Mesendoderm (in vitro differentiated cells): ENCODE results near the gene PADI4. TPM values are rescaled to one million over a fixed set of nuclear protein-coding genes. Genes with fewer than 3 reads are reported as not detected.

Experiments used
- DNase-seq: peaks from one replicate; pipeline ENCODE4 v3.0.0; 2013
- H2AK5ac ChIP-seq: 2 replicates; pipeline ENCODE4 v1.6.1; 2013; ENCODE audit warnings: low read length, inconsistent platforms
- H2BK120ac ChIP-seq: 2 replicates; pipeline ENCODE4 v1.6.1; 2013; ENCODE audit warnings: low read depth, mild to moderate bottlenecking, low read length, moderate library complexity, mixed read lengths
- H2BK15ac ChIP-seq: replicated peaks from 2 replicates; pipeline ENCODE4 v1.6.1; 2013; ENCODE audit warnings: low read depth, mild to moderate bottlenecking, moderate library complexity
- H2BK5ac ChIP-seq: 2 replicates; pipeline ENCODE4 v1.6.1; 2013; ENCODE audit warnings: low read length, inconsistent platforms
- H3K18ac ChIP-seq: 2 replicates; pipeline ENCODE4 v1.6.1; 2013; ENCODE audit warnings: mild to moderate bottlenecking, low read length, mixed read lengths
- H3K23ac ChIP-seq: one replicate; pipeline ENCODE4 v1.6.1; 2013; ENCODE audit warnings: low read length
- H3K27ac ChIP-seq: 2 replicates; pipeline ENCODE4 v1.5.1; 2013; ENCODE audit warnings: low read depth, mild to moderate bottlenecking, inconsistent platforms, low read length, moderate library complexity
- H3K27me3 ChIP-seq: 2 replicates; pipeline ENCODE4 v1.6.1; 2013; ENCODE audit warnings: low read length, control low read depth, mild to moderate bottlenecking, inconsistent platforms; ENCODE audit not compliant: insufficient read depth, poor library complexity
- H3K36me3 ChIP-seq: 2 replicates; pipeline ENCODE4 v1.6.1; 2013; ENCODE audit warnings: low read length, inconsistent platforms; ENCODE audit not compliant: control insufficient read depth, insufficient read depth
- H3K4ac ChIP-seq: one replicate; pipeline ENCODE4 v1.6.1; 2013; ENCODE audit warnings: low read depth, mild to moderate bottlenecking, low read length, moderate library complexity
- H3K4me1 ChIP-seq: 2 replicates; pipeline ENCODE4 v1.6.1; 2013; ENCODE audit warnings: low read depth, low read length, inconsistent platforms; ENCODE audit not compliant: control insufficient read depth
- H3K4me2 ChIP-seq: 2 replicates; pipeline ENCODE4 v1.6.1; 2013; ENCODE audit warnings: low read length
- H3K4me3 ChIP-seq: 2 replicates; pipeline ENCODE4 v1.5.1; 2013; ENCODE audit warnings: mild to moderate bottlenecking, low read length
- H3K56ac ChIP-seq: one replicate; pipeline ENCODE4 v1.6.1; 2013; ENCODE audit warnings: low read length
- H3K79me1 ChIP-seq: 2 replicates; pipeline ENCODE4 v1.6.1; 2013; ENCODE audit warnings: low read length, inconsistent platforms
- H3K79me2 ChIP-seq: 2 replicates; pipeline ENCODE4 v1.6.1; 2013; ENCODE audit warnings: mild to moderate bottlenecking, low read length; ENCODE audit not compliant: control insufficient read depth, insufficient read depth
- H3K9ac ChIP-seq: 2 replicates; pipeline ENCODE4 v1.6.1; 2013; ENCODE audit warnings: low read length, inconsistent platforms
- H4K5ac ChIP-seq: one replicate; pipeline ENCODE4 v1.6.1; 2013; ENCODE audit warnings: low read length
- H4K8ac ChIP-seq: one replicate; pipeline ENCODE4 v1.6.1; 2013; ENCODE audit warnings: low read depth, mild to moderate bottlenecking, control low read depth, low read length, moderate library complexity
- WGBS: extraction: QIAGEN DNeasy Blood & Tissue Kit; methylation state at CpG from one replicate; pipeline ENCODE4 v1.1.7; 2013; ENCODE audit warnings: low lambda C conversion rate, missing lambda C conversion rate; ENCODE audit not compliant: insufficient coverage; ENCODE audit errors: extremely low coverage; 5-methylcytosine and 5-hydroxymethylcytosine counted together
- polyA plus RNA-seq, 2 experiments: library from polyadenylated mRNA; stranded (reverse); fragments of 200-250 nt; gene quantifications; one replicate each; pipeline ENCODE4 v1.2.3, GENCODE V29; 2013

Gene PADI4
- polyA plus RNA-seq (2013, experiment 1 of 2), result 0.13 TPM
- polyA plus RNA-seq (2013, experiment 2 of 2), result 0.07 TPM

GRCh38 chr1:17307946-17308345 lies at the start of gene PADI4:
PADI4 (plus strand) TSS chr1:17308197; CDS start chr1:17308223, 26 bp downstream.
- no peak within 1 kb of the TSS for H3K23ac ChIP-seq

GRCh38 chr1:17258758-17259130 lies 49.3 kb upstream of the PADI4 start:
- Histone ChIP-seq H3K4me1 (no peaks in the 10 kb centered on the region), H2BK5ac (no peak overlapping the region), H3K27me3 (no peaks in the 10 kb centered on the region), H3K56ac (no peak overlapping the region), H3K4me2 (no peak overlapping the region), H2BK15ac (no peak overlapping the region), H3K9ac (no peak overlapping the region), H3K79me2 (no peaks in the 10 kb centered on the region), H4K8ac (no peak overlapping the region), H3K4me3 (no peak overlapping the region), H2AK5ac (no peak overlapping the region), H3K36me3 (no peaks in the 10 kb centered on the region), H3K23ac (no peak overlapping the region), H2BK120ac (no peak overlapping the region), H3K4ac (no peak overlapping the region), H4K5ac (no peak overlapping the region), H3K18ac (no peak overlapping the region), H3K27ac (no peak overlapping the region), H3K79me1 (no peaks in the 10 kb centered on the region)
- no peak for DNase-seq
- no CpG with 5 or more reads among the region's 6 CpGs for WGBS

More at GRCh38 chr1:17307946-17308345, at the start of gene PADI4:
- Histone ChIP-seq H4K8ac (no peak within 1 kb of the TSS), H3K79me1 (no peaks in the 10 kb centered on the region), H4K5ac (no peak within 1 kb of the TSS), H3K27ac (no peak within 1 kb of the TSS), H3K18ac (no peak within 1 kb of the TSS), H2BK15ac (no peak within 1 kb of the TSS), H3K4me2 (no peak within 1 kb of the TSS), H3K4ac (no peak within 1 kb of the TSS), H3K9ac (no peak within 1 kb of the TSS), H3K79me2 (no peaks in the 10 kb centered on the region), H2BK5ac (no peak within 1 kb of the TSS), H3K56ac (no peak within 1 kb of the TSS), H3K27me3 (no peaks in the 10 kb centered on the region), H3K36me3 (no peaks in the 10 kb centered on the region), H2AK5ac (no peak within 1 kb of the TSS), H2BK120ac (no peak within 1 kb of the TSS), H3K4me3 (no peak within 1 kb of the TSS), H3K4me1 (peaks cover 4% of the 10 kb centered on the region)
- no peak for DNase-seq
- WGBS, result no CpG with 5 or more reads among the region's 8 CpGs

- Histone ChIP-seq H3K4me1 (no peaks in the 10 kb centered on the region), H3K56ac (no peak overlapping the region), H3K36me3 (no peaks in the 10 kb centered on the region), H3K79me1 (no peaks in the 10 kb centered on the region), H2BK120ac (no peak overlapping the region), H2BK15ac (no peak overlapping the region), H2BK5ac (no peak overlapping the region), H4K5ac (no peak overlapping the region), H3K4me3 (no peak overlapping the region), H3K9ac (no peak overlapping the region), H3K4me2 (no peak overlapping the region), H3K27me3 (no peaks in the 10 kb centered on the region), H3K79me2 (no peaks in the 10 kb centered on the region), H3K18ac (no peak overlapping the region), H4K8ac (no peak overlapping the region), H3K27ac (no peak overlapping the region), H3K23ac (no peak overlapping the region), H2AK5ac (no peak overlapping the region), H3K4ac (no peak overlapping the region)
- no CpG with 5 or more reads among the region's 24 CpGs for WGBS
- DNase-seq, result no peak
These were observed 48.6 kb upstream of the PADI4 start for GRCh38 chr1:17259233-17259873.

GRCh38 chr1:17260264-17260663 lies 47.7 kb upstream of the PADI4 start:
- Histone ChIP-seq H3K9ac (no peak overlapping the region), H3K4me1 (no peaks in the 10 kb centered on the region), H4K5ac (no peak overlapping the region), H3K23ac (no peak overlapping the region), H2BK5ac (no peak overlapping the region), H3K27ac (no peak overlapping the region), H4K8ac (no peak overlapping the region), H3K79me2 (no peaks in the 10 kb centered on the region), H2BK15ac (no peak overlapping the region), H3K56ac (no peak overlapping the region), H3K4me2 (no peak overlapping the region), H3K4me3 (no peak overlapping the region), H2AK5ac (no peak overlapping the region), H3K79me1 (no peaks in the 10 kb centered on the region), H3K18ac (no peak overlapping the region), H3K36me3 (no peaks in the 10 kb centered on the region), H3K4ac (no peak overlapping the region), H3K27me3 (no peaks in the 10 kb centered on the region), H2BK120ac (no peak overlapping the region)
- DNase-seq, result no peak
- WGBS, result no CpG with 5 or more reads among the region's 7 CpGs

GRCh38 chr1:17260738-17261137 lies 47.3 kb upstream of the PADI4 start:
- Histone ChIP-seq H2BK5ac (no peak overlapping the region), H2BK15ac (no peak overlapping the region), H3K4me1 (no peaks in the 10 kb centered on the region), H3K79me1 (no peaks in the 10 kb centered on the region), H3K9ac (no peak overlapping the region), H3K4ac (no peak overlapping the region), H4K8ac (no peak overlapping the region), H2BK120ac (no peak overlapping the region), H3K4me3 (no peak overlapping the region), H3K23ac (no peak overlapping the region), H4K5ac (no peak overlapping the region), H3K27ac (no peak overlapping the region), H3K18ac (no peak overlapping the region), H3K4me2 (no peak overlapping the region), H3K56ac (no peak overlapping the region), H2AK5ac (no peak overlapping the region), H3K27me3 (no peaks in the 10 kb centered on the region), H3K79me2 (no peaks in the 10 kb centered on the region), H3K36me3 (no peaks in the 10 kb centered on the region)
- WGBS, result no CpG with 5 or more reads among the region's 5 CpGs
- no peak for DNase-seq

GRCh38 chr1:17263936-17264335 lies 44.1 kb upstream of the PADI4 start:
- Histone ChIP-seq H2BK120ac (no peak overlapping the region), H3K4me3 (no peak overlapping the region), H3K4ac (no peak overlapping the region), H3K9ac (no peak overlapping the region), H4K5ac (no peak overlapping the region), H2AK5ac (no peak overlapping the region), H3K36me3 (no peaks in the 10 kb centered on the region), H3K4me1 (no peaks in the 10 kb centered on the region), H3K79me1 (no peaks in the 10 kb centered on the region), H3K27ac (no peak overlapping the region), H3K56ac (no peak overlapping the region), H3K79me2 (no peaks in the 10 kb centered on the region), H3K18ac (no peak overlapping the region), H3K27me3 (no peaks in the 10 kb centered on the region), H3K23ac (no peak overlapping the region), H4K8ac (no peak overlapping the region), H2BK15ac (no peak overlapping the region), H2BK5ac (no peak overlapping the region), H3K4me2 (no peak overlapping the region)
- no peak for DNase-seq
